ENCODE data around the gene TBC1D5.
"Not testable (repeated sequence)": the region's sequence is repeated elsewhere in the genome, so short reads cannot be mapped to it uniquely, and the experiment has no call there.

The TBC1D5 gene

DNA sequence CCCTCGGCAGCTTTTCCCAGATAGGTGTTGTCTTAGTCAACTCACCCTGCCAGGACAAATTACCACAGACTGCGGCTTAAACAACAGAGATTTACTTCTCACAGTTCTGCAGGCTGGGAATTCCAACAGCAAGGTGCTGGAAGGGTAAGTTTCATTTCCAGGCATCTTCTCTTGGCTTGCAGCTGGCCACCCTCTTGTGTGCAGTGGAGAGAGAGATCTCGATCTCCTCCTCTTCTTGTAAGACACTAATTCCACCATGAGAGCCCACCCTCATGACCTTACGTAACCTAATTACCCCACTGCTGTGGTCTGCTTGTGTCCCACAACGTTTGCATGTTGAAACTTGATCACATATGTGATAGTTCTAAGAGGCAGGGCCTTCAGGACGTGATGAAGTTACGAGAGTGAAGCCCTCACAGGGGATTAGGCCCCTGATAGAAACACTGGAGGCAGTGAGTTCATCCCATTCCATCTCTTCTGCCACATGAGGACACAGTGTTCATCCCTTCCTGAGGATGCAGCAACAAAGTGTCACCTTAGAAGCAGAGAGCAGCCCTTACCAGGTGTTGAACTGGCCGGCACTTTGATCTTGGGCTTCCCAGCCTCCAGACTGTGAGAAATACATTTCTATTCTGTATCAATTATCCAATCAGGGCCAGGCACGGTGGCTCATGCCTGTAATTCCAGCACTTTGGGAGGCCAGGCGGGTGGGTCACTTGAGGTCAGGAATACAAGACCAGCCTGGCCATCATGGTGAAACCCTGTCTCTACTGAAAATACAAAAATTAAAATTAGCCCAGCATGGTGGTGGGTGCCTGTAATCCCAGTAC lies 609.9 kb downstream of the TBC1D5 start:
- TF ChIP-seq, protein P1, sequence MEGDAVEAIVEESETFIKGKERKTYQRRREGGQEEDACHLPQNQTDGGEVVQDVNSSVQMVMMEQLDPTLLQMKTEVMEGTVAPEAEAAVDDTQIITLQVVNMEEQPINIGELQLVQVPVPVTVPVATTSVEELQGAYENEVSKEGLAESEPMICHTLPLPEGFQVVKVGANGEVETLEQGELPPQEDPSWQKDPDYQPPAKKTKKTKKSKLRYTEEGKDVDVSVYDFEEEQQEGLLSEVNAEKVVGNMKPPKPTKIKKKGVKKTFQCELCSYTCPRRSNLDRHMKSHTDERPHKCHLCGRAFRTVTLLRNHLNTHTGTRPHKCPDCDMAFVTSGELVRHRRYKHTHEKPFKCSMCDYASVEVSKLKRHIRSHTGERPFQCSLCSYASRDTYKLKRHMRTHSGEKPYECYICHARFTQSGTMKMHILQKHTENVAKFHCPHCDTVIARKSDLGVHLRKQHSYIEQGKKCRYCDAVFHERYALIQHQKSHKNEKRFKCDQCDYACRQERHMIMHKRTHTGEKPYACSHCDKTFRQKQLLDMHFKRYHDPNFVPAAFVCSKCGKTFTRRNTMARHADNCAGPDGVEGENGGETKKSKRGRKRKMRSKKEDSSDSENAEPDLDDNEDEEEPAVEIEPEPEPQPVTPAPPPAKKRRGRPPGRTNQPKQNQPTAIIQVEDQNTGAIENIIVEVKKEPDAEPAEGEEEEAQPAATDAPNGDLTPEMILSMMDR (conservative IDR thresholded peaks at IDR 0.05), result no peak
- no peak overlapping the region for H3K27ac ChIP-seq

- TF ChIP-seq, protein P1 (conservative IDR thresholded peaks at IDR 0.05), result no peak
- no peak overlapping the region for H3K27ac ChIP-seq
Measured at GRCh38 chr3:17130956-17131355, 611.5 kb downstream of the TBC1D5 start.

GRCh38 chr3:17129556-17129955 lies 612.9 kb downstream of the TBC1D5 start:
- no peak overlapping the region for H3K27ac ChIP-seq
- TF ChIP-seq, protein P1 (conservative IDR thresholded peaks at IDR 0.05), result no peak

- not testable (repeated sequence) for H3K27ac ChIP-seq
Measured at GRCh38 chr3:17128671-17129070, 613.8 kb downstream of the TBC1D5 start.

DNA sequence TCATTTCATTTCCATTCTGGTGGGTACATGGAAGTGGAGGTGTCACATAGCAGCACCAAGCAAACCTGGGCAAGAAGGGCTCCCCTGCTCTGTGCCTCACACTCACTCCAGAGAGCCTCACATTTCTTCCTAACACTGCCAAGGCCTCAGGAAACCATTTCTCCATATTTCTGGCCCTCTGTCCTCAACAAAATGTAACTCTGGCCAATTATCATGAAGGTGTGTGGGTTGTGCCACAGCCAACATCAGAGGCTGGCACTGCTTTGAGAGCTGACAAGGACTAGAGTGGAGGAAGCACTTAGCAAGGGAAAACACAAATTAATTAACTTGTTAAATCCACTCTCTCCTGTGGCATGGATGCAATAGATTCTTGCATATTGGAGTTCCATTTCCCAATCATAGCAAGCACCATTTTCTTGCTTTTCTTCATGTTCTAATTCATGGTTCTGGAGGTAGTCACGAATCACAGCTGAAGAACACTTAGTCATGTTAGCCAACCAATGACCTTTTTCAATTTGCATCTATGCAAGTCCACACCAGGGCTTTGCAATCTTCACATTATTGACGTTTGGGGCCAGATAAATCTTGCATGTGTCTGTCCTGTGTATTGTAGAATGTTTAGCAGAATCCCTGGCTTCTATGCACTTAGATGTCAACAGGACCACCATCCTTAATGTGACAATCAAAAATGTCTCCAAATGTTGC lies 616.5 kb downstream of the TBC1D5 start:
- no peak overlapping the region for H3K27ac ChIP-seq
- TF ChIP-seq, protein P1 (conservative IDR thresholded peaks at IDR 0.05), result no peak

- H3K27ac ChIP-seq, result no peak overlapping the region
- TF ChIP-seq, protein P1 (conservative IDR thresholded peaks at IDR 0.05), result no peak
Measured at GRCh38 chr3:17122758-17123157, 619.7 kb downstream of the TBC1D5 start.

DNA sequence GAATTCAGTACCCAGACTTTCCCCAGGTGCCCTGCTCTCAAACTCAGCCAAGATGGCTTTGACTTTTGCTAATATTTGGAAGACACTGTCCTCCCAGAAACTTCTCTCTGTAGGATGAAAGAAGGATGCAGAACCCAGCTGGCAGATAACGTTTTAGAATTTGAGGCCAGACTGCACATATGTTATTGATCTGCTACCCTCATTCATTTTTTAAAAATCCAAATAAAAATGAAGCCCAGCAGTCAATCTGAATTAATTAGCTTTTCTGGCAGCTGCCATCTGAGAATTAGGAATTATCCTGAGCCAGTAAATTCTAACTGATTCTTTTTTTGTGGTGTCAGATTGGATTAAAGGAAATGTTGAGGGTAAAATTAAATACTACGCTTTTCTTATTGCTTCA lies 621.1 kb downstream of the TBC1D5 start:
- H3K27ac ChIP-seq, result no peak overlapping the region
- TF ChIP-seq, protein P1 (conservative IDR thresholded peaks at IDR 0.05), result no peak

DNA sequence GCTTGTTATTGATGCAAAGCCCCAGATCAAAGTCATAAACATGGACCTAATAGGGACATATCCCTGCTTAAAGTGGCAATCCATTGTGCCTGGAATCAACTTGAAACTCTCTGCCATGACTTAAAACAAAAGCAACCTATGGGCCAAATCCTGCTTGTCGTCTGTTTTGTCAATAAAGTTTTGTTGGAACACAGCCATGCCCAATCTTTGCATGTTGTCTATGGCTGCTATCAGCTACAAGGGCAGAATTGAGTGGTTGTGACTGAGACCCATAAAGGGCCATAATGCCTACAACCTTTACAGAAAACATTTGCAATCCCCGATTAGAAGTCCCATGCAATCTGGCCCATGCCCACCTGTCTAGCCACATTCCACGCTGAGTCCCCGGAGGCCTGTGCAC lies 622.3 kb downstream of the TBC1D5 start:
- no peak overlapping the region for H3K27ac ChIP-seq
- TF ChIP-seq, protein P1 (conservative IDR thresholded peaks at IDR 0.05), result no peak
